Heart left ventricle (tissue), 13 donors: ENCODE results near the gene LY9.

Experiments used
- CTCF ChIP-seq, 12 donors: fragments of 200-600 bp; sonication (generic) in 4 of 12; IDR thresholded peaks; one replicate each; pipeline versions ENCODE4 v1.5.0 to v1.8.0; 2018 to 2022; ENCODE audit warnings: antibody characterized with exemption in 12 of 12, mild to moderate bottlenecking in 5 of 12
- POLR2A ChIP-seq, 2 donors: fragments of 450-650 bp; IDR thresholded peaks; one replicate each; pipeline ENCODE4 v1.6.1; 2017; ENCODE audit warnings: antibody characterized with exemption in 2 of 2, mild to moderate bottlenecking in 2 of 2, moderate library complexity in 2 of 2
- donor health status: ischemic (EF 13 %, LVEDD 7.1; RV severe dilation, severe dysfunction).
- donor health status: DM: no; HTN: yes; CAD: no.
- donor health status: DM: no; HTN: no; CAD: no.
- donor health status: ischemic (EF 25% LVEDD 6.9; RV normal size, moderate dysfunction).
- donor health status: ischemic (EF 25% LVEDD 5.7; RV mildly dilated, moderate dysfunction).
- donor health status: ischemic (EF 35%, LVEDD 5.7; RV mildly dilated, moderate dysfunction).
- donor health status: nonischemic (EF 11% LVEDD 7.7; RV severe dilation, severe dysfunction).
- donor health status: DM: yes; HTN: yes; CAD: no.
- donor health status: PGD.
- donor health status: ischemic (EF 29% LVEDD 5.4; RV normal size, mild dysfunction).
- donor health status: nonischemic (EF 23%, LVEDD 6.1; RV moderate dilation, normal function).

GRCh38 chr1:160781186-160781766 lies 14.7 kb upstream of the LY9 start:
- TF ChIP-seq CTCF (IDR thresholded peaks at IDR 0.05) (no peak), POLR2A (IDR thresholded peaks at IDR 0.05) (no peak)
